Mesendoderm (in vitro differentiated cells): ENCODE measurements around the gene SKA2.
"Not testable (repeated sequence)": the region's sequence is repeated elsewhere in the genome, so short reads cannot be mapped to it uniquely, and the experiment has no call there.

ENCODE experiments used
- DNase-seq: peaks from one replicate; pipeline ENCODE4 v3.0.0; 2013
- H2AK5ac ChIP-seq: 2 replicates; pipeline ENCODE4 v1.6.1; 2013; ENCODE audit warnings: low read length, inconsistent platforms
- H2BK120ac ChIP-seq: 2 replicates; pipeline ENCODE4 v1.6.1; 2013; ENCODE audit warnings: low read depth, mild to moderate bottlenecking, low read length, moderate library complexity, mixed read lengths
- H2BK15ac ChIP-seq: replicated peaks from 2 replicates; pipeline ENCODE4 v1.6.1; 2013; ENCODE audit warnings: low read depth, mild to moderate bottlenecking, moderate library complexity
- H2BK5ac ChIP-seq: 2 replicates; pipeline ENCODE4 v1.6.1; 2013; ENCODE audit warnings: low read length, inconsistent platforms
- H3K18ac ChIP-seq: 2 replicates; pipeline ENCODE4 v1.6.1; 2013; ENCODE audit warnings: mild to moderate bottlenecking, low read length, mixed read lengths
- H3K23ac ChIP-seq: one replicate; pipeline ENCODE4 v1.6.1; 2013; ENCODE audit warnings: low read length
- H3K27ac ChIP-seq: 2 replicates; pipeline ENCODE4 v1.5.1; 2013; ENCODE audit warnings: low read depth, mild to moderate bottlenecking, inconsistent platforms, low read length, moderate library complexity
- H3K27me3 ChIP-seq: 2 replicates; pipeline ENCODE4 v1.6.1; 2013; ENCODE audit warnings: low read length, control low read depth, mild to moderate bottlenecking, inconsistent platforms; ENCODE audit not compliant: insufficient read depth, poor library complexity
- H3K36me3 ChIP-seq: 2 replicates; pipeline ENCODE4 v1.6.1; 2013; ENCODE audit warnings: low read length, inconsistent platforms; ENCODE audit not compliant: control insufficient read depth, insufficient read depth
- H3K4ac ChIP-seq: one replicate; pipeline ENCODE4 v1.6.1; 2013; ENCODE audit warnings: low read depth, mild to moderate bottlenecking, low read length, moderate library complexity
- H3K4me1 ChIP-seq: 2 replicates; pipeline ENCODE4 v1.6.1; 2013; ENCODE audit warnings: low read depth, low read length, inconsistent platforms; ENCODE audit not compliant: control insufficient read depth
- H3K4me2 ChIP-seq: 2 replicates; pipeline ENCODE4 v1.6.1; 2013; ENCODE audit warnings: low read length
- H3K4me3 ChIP-seq: 2 replicates; pipeline ENCODE4 v1.5.1; 2013; ENCODE audit warnings: mild to moderate bottlenecking, low read length
- H3K56ac ChIP-seq: one replicate; pipeline ENCODE4 v1.6.1; 2013; ENCODE audit warnings: low read length
- H3K79me1 ChIP-seq: 2 replicates; pipeline ENCODE4 v1.6.1; 2013; ENCODE audit warnings: low read length, inconsistent platforms
- H3K79me2 ChIP-seq: 2 replicates; pipeline ENCODE4 v1.6.1; 2013; ENCODE audit warnings: mild to moderate bottlenecking, low read length; ENCODE audit not compliant: control insufficient read depth, insufficient read depth
- H3K9ac ChIP-seq: 2 replicates; pipeline ENCODE4 v1.6.1; 2013; ENCODE audit warnings: low read length, inconsistent platforms
- H4K5ac ChIP-seq: one replicate; pipeline ENCODE4 v1.6.1; 2013; ENCODE audit warnings: low read length
- H4K8ac ChIP-seq: one replicate; pipeline ENCODE4 v1.6.1; 2013; ENCODE audit warnings: low read depth, mild to moderate bottlenecking, control low read depth, low read length, moderate library complexity
- WGBS: extraction: QIAGEN DNeasy Blood & Tissue Kit; methylation state at CpG from one replicate; pipeline ENCODE4 v1.1.7; 2013; ENCODE audit warnings: low lambda C conversion rate, missing lambda C conversion rate; ENCODE audit not compliant: insufficient coverage; ENCODE audit errors: extremely low coverage; 5-methylcytosine and 5-hydroxymethylcytosine counted together

Gene SKA2

GRCh38 chr17:59138339-59138738, 16.6 kb downstream of the SKA2 start:
- H2AK5ac ChIP-seq, H3K79me1 ChIP-seq, H3K23ac ChIP-seq, H3K27ac ChIP-seq, H3K4me3 ChIP-seq, H4K5ac ChIP-seq, H3K4me2 ChIP-seq, H3K36me3 ChIP-seq, H3K4me1 ChIP-seq, H3K27me3 ChIP-seq, H3K56ac ChIP-seq, DNase-seq, H2BK120ac ChIP-seq, H2BK15ac ChIP-seq, H3K4ac ChIP-seq, H4K8ac ChIP-seq, H3K9ac ChIP-seq, H2BK5ac ChIP-seq, H3K18ac ChIP-seq: not testable (repeated sequence)
- H3K79me2 ChIP-seq = peaks cover 33% of the 10 kb centered on the region
- no CpG with 5 or more reads among the region's 10 CpGs for WGBS

GRCh38 chr17:59131131-59131530, 23.9 kb downstream of the SKA2 start:
- H3K4ac ChIP-seq = no peak overlapping the region
- H3K27me3 ChIP-seq = no peaks in the 10 kb centered on the region
- no peak overlapping the region for H2BK120ac ChIP-seq
- H4K5ac ChIP-seq = no peak overlapping the region
- H3K9ac ChIP-seq = no peak overlapping the region
- H4K8ac ChIP-seq = no peak overlapping the region
- no peaks in the 10 kb centered on the region for H3K4me1 ChIP-seq
- no peak overlapping the region for H3K56ac ChIP-seq
- no peaks in the 10 kb centered on the region for H3K79me1 ChIP-seq
- no CpG with 5 or more reads among the region's 1 CpG for WGBS
- H3K27ac ChIP-seq = no peak overlapping the region
- H2BK5ac ChIP-seq = no peak overlapping the region
- no peak overlapping the region for H3K4me2 ChIP-seq
- no peak overlapping the region for H2BK15ac ChIP-seq
- no peak overlapping the region for H3K23ac ChIP-seq
- no peak for DNase-seq
- no peak overlapping the region for H3K4me3 ChIP-seq
- H3K79me2 ChIP-seq = peaks cover 10% of the 10 kb centered on the region
- H3K36me3 ChIP-seq = no peaks in the 10 kb centered on the region
- H2AK5ac ChIP-seq = no peak overlapping the region
- H3K18ac ChIP-seq = no peak overlapping the region

- Histone ChIP-seq H3K4me1 (no peaks in the 10 kb centered on the region), H3K9ac (no peak overlapping the region), H3K23ac (no peak overlapping the region), H2BK5ac (no peak overlapping the region), H3K79me1 (no peaks in the 10 kb centered on the region), H2AK5ac (no peak overlapping the region), H3K18ac (no peak overlapping the region), H3K4ac (no peak overlapping the region), H3K36me3 (no peaks in the 10 kb centered on the region), H2BK15ac (no peak overlapping the region), H4K5ac (no peak overlapping the region), H3K4me3 (no peak overlapping the region), H3K56ac (no peak overlapping the region), H4K8ac (no peak overlapping the region), H3K79me2 (peaks cover 7% of the 10 kb centered on the region), H2BK120ac (no peak overlapping the region), H3K27me3 (no peaks in the 10 kb centered on the region), H3K4me2 (no peak overlapping the region), H3K27ac (no peak overlapping the region)
- WGBS = 100% methylated on average over 1 of the region's 2 CpGs
- DNase-seq = no peak
Measured at GRCh38 chr17:59129814-59130213, 25.2 kb downstream of the SKA2 start.

GRCh38 chr17:59126809-59127417, 28.1 kb downstream of the SKA2 start:
- H3K9ac ChIP-seq = no peak overlapping the region
- H3K23ac ChIP-seq = no peak overlapping the region
- no peak overlapping the region for H3K4me3 ChIP-seq
- no peak overlapping the region for H3K56ac ChIP-seq
- no peak overlapping the region for H3K27ac ChIP-seq
- 100% methylated on average over 1 of the region's 3 CpGs for WGBS
- no peak for DNase-seq
- no peak overlapping the region for H3K18ac ChIP-seq
- no peak overlapping the region for H3K4me2 ChIP-seq
- no peaks in the 10 kb centered on the region for H3K36me3 ChIP-seq
- H3K79me1 ChIP-seq = no peaks in the 10 kb centered on the region
- no peaks in the 10 kb centered on the region for H3K27me3 ChIP-seq
- no peak overlapping the region for H2BK120ac ChIP-seq
- no peaks in the 10 kb centered on the region for H3K4me1 ChIP-seq
- H4K5ac ChIP-seq = no peak overlapping the region
- H2AK5ac ChIP-seq = no peak overlapping the region
- no peak overlapping the region for H4K8ac ChIP-seq
- no peaks in the 10 kb centered on the region for H3K79me2 ChIP-seq
- H2BK5ac ChIP-seq = no peak overlapping the region
- no peak overlapping the region for H3K4ac ChIP-seq
- H2BK15ac ChIP-seq = no peak overlapping the region

GRCh38 chr17:59124665-59125064, 30.3 kb downstream of the SKA2 start:
- Histone ChIP-seq H3K4me2 (no peak overlapping the region), H3K23ac (no peak overlapping the region), H3K9ac (no peak overlapping the region), H3K56ac (no peak overlapping the region), H2AK5ac (no peak overlapping the region), H3K4me1 (no peaks in the 10 kb centered on the region), H2BK120ac (no peak overlapping the region), H3K79me1 (no peaks in the 10 kb centered on the region), H3K18ac (no peak overlapping the region), H3K4me3 (no peak overlapping the region), H3K79me2 (no peaks in the 10 kb centered on the region), H3K4ac (no peak overlapping the region), H4K8ac (no peak overlapping the region), H2BK5ac (no peak overlapping the region), H3K36me3 (no peaks in the 10 kb centered on the region), H4K5ac (no peak overlapping the region), H3K27me3 (no peaks in the 10 kb centered on the region), H2BK15ac (no peak overlapping the region), H3K27ac (no peak overlapping the region)
- WGBS = no CpG with 5 or more reads among the region's 6 CpGs
- DNase-seq = no peak

- Histone ChIP-seq H3K27me3 (no peaks in the 10 kb centered on the region), H3K18ac (no peak overlapping the region), H3K56ac (no peak overlapping the region), H3K27ac (no peak overlapping the region), H3K4me1 (no peaks in the 10 kb centered on the region), H3K9ac (no peak overlapping the region), H3K23ac (no peak overlapping the region), H3K79me1 (no peaks in the 10 kb centered on the region), H2BK5ac (no peak overlapping the region), H4K5ac (no peak overlapping the region), H3K4ac (no peak overlapping the region), H2BK15ac (no peak overlapping the region), H2AK5ac (no peak overlapping the region), H3K4me3 (no peak overlapping the region), H2BK120ac (no peak overlapping the region), H4K8ac (no peak overlapping the region), H3K4me2 (no peak overlapping the region), H3K79me2 (peaks cover 1% of the 10 kb centered on the region), H3K36me3 (no peaks in the 10 kb centered on the region)
- no peak for DNase-seq
- no CpG with 5 or more reads among the region's 9 CpGs for WGBS
Measured at GRCh38 chr17:59121901-59122480, 33.0 kb downstream of the SKA2 start.
